Hindlimb muscle (tissue), 1 donor: Measurements from ENCODE around the gene CLCN5. TPM values are rescaled to one million over a fixed set of nuclear protein-coding genes. Genes with fewer than 3 reads are reported as not detected.

Source experiments
- DNase-seq: peaks from one replicate; pipeline ENCODE4 v3.0.0-alpha.2; 2013
- polyA plus RNA-seq: library from polyadenylated mRNA; unstranded; fragments of 120-200 nt; gene quantifications from one replicate; pipeline ENCODE4 v1.2.1, GENCODE V29; 2013; ENCODE audit not compliant: insufficient read length

CLCN5 gene
- polyA plus RNA-seq, 1 donor, result 108 TPM

GRCh38 chrX:49934148-49934547 lies 11.8 kb downstream of the CLCN5 start:
- DNase-seq, result no peak

DNA sequence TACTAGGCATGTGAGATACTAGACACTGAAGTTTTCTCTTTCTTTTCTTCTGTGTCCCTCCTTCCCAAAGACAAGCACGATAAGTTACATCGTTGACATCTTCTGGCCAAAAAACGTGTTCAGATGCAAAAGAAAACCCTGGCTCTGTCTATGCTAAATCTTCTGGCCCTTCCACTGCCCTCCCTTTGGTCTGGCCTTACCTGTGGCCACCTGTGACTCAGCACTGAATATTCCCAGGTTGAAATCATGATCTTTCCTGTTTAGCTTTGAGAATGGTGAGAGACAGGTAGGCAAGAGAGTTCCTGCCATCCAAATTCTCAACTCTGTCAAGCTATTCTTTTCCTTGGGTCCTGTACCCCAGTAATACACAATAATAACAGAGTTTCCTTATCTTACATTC lies 12.3 kb downstream of the CLCN5 start:
- no peak for DNase-seq

DNA sequence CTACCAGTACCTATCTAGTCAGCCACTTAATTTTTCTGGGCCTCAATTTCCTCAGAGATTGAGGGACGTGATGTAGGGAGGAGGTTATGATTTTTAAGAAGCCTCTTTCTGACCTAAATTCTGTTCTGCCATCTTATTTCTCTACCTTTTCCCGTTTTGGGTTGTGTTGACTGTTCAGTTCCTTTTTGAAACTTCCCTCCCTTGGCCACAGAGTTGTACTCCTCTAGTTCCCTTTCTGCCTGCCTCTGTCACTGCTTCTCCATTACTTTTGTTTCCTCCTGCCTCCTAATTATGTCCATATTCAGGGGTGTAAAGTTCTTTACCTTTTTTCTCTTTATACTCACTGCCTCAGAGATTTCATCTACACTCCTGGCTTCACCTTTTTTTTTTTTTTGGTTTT lies 25.4 kb downstream of the CLCN5 start:
- no peak for DNase-seq

DNA sequence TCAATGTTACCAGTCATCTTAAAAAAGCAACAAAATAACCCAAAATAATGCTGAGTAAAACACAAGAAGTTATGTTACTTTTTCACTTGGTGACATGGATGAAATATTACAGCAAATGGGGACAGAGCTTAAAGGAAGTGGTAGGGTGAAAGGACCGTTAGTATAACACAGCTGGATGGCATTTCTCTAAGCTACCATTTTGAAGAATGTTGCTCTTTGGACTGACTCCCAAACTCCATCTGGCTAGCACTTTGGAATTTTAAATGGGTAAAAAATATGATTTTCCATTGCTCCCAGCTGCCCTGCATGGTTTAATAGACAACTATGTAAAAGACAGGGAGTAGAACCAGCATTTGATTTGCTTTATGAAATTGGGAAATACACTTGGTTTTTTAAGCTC lies 27.6 kb downstream of the CLCN5 start:
- DNase-seq, result peak; percentile 14

GRCh38 chrX:49951524-49952193 lies 29.3 kb downstream of the CLCN5 start:
- no peak for DNase-seq

GRCh38 chrX:49956313-49956712 lies 33.9 kb downstream of the CLCN5 start:
- DNase-seq, result no peak

GRCh38 chrX:49958727-49959485 lies 36.5 kb downstream of the CLCN5 start:
- DNase-seq, result no peak

DNA sequence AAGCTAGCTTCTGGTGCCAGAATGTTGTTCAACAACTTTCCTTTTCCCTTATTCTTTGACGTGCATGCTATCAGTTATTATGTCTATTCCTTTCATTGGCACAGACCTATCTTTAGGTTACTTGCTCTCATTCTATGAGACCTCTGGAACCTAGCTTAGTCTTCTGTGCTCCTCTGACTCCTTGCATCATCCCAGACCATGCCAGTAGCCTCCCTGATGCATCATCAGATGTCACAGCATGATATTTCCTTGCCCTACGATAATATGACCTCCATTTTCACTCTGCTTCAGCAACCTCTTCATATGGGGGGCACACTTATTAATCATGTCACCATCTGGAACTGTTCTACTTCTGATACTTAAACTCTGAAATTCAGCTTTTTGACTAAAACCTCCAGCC lies 37.2 kb downstream of the CLCN5 start:
- DNase-seq, result no peak

- no peak for DNase-seq
These were observed 37.7 kb downstream of the CLCN5 start for GRCh38 chrX:49960061-49960460.

DNA sequence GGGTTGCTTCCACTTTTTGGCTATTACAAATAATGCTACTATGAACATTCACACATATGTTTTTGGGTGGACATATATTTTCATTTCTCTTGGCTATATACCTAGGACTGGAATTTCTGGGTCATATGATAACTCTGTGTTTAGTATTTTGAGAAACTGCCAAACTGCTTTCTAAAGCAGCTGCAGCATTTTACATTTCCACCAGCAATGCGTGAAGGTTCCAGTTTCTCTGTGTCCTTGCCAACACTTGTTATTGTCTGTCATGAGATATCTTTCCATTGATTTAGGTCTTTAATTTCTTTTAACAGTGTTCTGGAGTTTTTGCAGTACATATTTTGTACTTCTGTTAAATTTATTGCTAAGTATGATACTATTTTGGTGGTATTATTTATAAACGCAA lies 48.3 kb downstream of the CLCN5 start:
- DNase-seq, result no peak

DNA sequence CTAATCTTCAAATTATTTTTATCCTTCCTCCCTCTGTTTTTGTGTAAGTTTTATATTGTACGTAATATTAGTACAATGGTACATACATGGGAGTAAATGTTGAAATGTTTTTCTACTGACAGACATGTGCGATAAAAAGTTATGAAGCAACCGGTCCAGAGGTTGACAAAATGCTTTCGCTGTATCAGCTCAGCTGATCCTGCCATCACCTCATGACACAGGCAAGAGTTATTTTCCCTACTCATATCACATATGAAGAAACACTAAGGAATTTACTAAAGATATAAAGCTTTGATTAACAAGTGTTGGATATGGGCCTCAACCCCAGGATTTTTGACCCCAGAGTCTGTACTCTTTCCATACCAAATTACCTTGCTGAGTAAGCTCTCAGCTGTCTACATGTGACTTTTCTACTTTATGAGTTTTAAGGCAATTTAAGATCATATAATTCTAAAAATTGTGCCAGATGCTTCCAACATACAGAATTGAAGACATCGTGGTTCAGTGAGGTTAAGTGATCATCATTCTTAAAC lies 50.0 kb downstream of the CLCN5 start:
- DNase-seq, result no peak

DNA sequence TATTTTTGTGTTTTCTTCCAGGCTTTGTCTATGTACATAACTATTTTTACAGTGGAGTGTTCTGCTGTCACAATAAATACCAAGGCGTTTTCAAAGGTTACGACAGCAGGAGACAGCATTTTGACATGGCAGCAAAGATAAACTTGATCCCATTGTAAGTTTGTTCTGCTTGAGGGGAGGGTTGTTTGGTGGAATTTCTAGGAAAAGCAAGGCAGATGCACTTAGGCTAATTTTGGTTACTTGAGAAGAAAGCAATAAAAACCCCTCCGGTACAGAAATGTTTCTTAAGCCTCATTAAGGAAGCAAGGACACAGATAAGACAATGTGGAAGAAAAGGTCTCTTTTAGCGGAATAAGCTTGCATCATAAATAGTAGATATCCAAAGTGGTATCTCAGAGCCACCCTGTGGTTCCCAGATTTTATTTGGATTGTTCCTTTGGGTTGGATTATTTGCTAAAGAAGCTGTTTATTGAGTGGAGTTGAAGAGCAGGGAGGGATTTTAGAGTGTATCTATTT lies 54.3 kb downstream of the CLCN5 start:
- DNase-seq, result no peak

GRCh38 chrX:49977319-49978090 lies 55.1 kb downstream of the CLCN5 start:
- no peak for DNase-seq

- no peak for DNase-seq
These were observed 55.8 kb downstream of the CLCN5 start for GRCh38 chrX:49978176-49978575.

DNA sequence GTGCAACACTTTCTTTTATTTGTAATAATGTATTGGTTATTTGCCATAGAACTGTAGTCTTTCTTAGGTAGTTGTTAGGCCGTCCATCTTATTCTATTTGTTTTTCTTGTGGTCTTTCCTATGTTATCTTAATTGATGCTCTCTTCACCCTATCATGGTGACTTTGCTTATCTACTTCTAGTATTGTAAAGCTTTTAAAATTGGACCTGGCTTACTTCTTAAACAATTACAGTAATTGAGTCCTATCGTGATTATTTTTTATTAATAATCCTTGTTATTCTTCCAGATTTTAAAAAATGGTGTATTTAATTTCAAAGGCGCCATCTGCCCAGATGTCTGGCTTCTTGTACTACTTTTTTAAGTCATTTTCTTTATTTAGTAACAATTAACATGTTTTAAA lies 63.7 kb downstream of the CLCN5 start:
- DNase-seq, result no peak

DNA sequence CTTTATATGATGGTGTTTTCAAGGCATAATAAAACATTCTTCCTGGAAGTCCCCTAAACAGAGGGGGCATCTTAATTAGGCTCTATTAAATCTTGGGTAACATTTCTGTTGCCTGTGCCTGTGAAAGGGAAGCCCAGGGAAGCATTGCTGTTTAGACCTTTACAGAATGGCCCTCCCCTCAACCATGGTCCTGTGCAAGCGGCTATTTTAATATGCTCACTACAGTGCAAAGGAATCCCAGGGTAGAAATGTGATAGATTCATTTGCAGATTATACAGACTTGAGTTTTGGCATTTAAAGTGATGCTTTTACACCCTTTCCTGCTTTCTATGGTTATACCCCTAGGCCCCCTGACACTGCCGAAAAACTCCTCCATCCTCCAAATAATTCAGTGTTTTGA lies 65.3 kb downstream of the CLCN5 start:
- DNase-seq, result no peak

- no peak for DNase-seq
These were observed 65.7 kb downstream of the CLCN5 start for GRCh38 chrX:49988143-49988542.

- DNase-seq, result no peak
These were observed 69.4 kb downstream of the CLCN5 start for GRCh38 chrX:49991758-49992157.

DNA sequence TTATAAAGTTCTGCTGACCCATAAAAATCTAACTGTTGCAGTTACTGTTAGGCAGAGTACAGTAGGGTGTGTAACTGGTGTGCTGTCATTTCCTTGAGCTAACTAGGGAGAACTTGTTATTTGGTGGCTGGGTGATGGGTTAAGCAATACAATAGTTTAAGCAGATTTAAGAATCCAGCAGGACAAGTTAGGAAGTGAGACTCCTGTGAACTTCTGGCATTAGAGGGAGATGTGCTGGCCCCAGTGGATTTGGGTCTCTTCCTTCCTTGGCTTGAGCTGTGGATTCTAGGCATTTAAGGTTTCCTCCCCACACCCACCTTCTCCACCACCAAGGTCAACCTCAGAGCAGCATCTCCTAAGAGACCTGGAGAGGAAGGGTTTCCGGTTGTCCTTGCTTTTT lies 70.5 kb downstream of the CLCN5 start:
- DNase-seq, result no peak

- DNase-seq, result no peak
These were observed 71.3 kb downstream of the CLCN5 start for GRCh38 chrX:49993661-49994060.

DNA sequence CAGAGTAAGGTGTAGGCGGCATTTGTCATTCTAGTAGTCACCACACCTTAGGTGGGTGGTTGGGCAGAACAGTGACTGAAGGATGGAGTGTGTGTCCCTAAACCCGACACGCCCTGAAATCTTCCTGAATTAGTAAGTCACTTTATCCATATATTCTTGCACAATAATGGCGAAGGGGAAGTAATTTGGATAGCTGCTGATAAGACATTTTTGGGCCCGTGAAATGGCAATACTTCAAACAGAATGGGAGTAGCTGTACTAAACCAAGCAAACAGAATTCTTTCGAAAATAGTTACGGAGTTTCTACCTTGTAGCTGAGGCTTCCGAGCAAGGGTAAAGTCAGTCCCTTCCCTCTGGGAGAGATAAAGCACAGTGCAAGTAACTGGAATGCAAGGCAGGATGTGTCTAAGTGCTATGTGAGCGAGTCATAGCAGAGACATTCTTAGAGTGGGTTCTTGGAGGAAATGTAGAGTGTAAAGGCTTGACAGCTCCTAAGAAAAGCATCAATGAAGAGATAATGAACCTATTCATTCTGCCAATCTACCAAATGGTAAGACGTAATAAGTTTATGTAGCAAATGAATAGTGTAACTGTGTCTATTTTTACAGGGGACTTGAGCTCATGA lies 72.8 kb downstream of the CLCN5 start:
- no peak for DNase-seq

- no peak for DNase-seq
These were observed 73.5 kb downstream of the CLCN5 start for GRCh38 chrX:49995795-49996455.
